GM23338 (cell line): ENCODE data around the gene CSNK1G1.

Experiments
- CTCF ChIP-seq, 2 experiments: fragments of 200-600 bp in 1 of 2; sonication (generic) in 1 of 2; conservative IDR thresholded peaks; 2 replicates each; pipeline versions ENCODE4 v1.5.1 to v1.6.1; 2016 to 2017; ENCODE audit warnings: antibody characterized with exemption in 2 of 2, low read depth in 2 of 2, mild to moderate bottlenecking in 2 of 2, moderate library complexity in 1 of 2
- EZH2 ChIP-seq: fragments of 200-600 bp; sonication (generic); IDR thresholded peaks from one replicate; pipeline ENCODE4 v1.8.0; 2017; ENCODE audit warnings: antibody characterized with exemption, mild to moderate bottlenecking, low read depth; ENCODE audit not compliant: unreplicated experiment
- EZH2phosphoT487 ChIP-seq: fragments of 200-600 bp; sonication (generic); IDR thresholded peaks from one replicate; pipeline ENCODE4 v1.8.1; 2018; ENCODE audit warnings: antibody characterized with exemption; ENCODE audit not compliant: unreplicated experiment
- JUNB ChIP-seq: IDR thresholded peaks from one replicate; pipeline ENCODE4 v1.6.1; 2016; ENCODE audit warnings: antibody characterized with exemption; ENCODE audit not compliant: unreplicated experiment
- POLR2AphosphoS5 ChIP-seq: IDR thresholded peaks from 2 replicates; pipeline ENCODE4 v1.6.1; 2016; ENCODE audit warnings: antibody characterized with exemption, low read depth
- REST ChIP-seq: IDR thresholded peaks from one replicate; pipeline ENCODE4 v1.6.1; 2018; ENCODE audit warnings: antibody characterized with exemption; ENCODE audit not compliant: unreplicated experiment
- ZNF114 ChIP-seq: fragments of 250-450 bp; sonication (Bioruptor Pico); IDR thresholded peaks from 2 replicates; pipeline ENCODE4 v1.5.0; 2020; ENCODE audit warnings: mild to moderate bottlenecking, moderate library complexity

GRCh38 chr15:64133623-64134344 lies 222.2 kb downstream of the CSNK1G1 start:
- no peak for TF ChIP-seq POLR2AphosphoS5
- TF ChIP-seq EZH2: no peak
- TF ChIP-seq CTCF (conservative IDR thresholded peaks at IDR 0.05; ENCODE audit: low read depth in 2 of 2): no peak
- TF ChIP-seq REST: no peak
- no peak for TF ChIP-seq EZH2phosphoT487
- no peak for TF ChIP-seq JUNB
- TF ChIP-seq ZNF114 (CRISPR knock-in tag): no peak
